Coronary artery (tissue), 2 donors: ENCODE measurements around the gene PLA2G12A.

Experiments
- DNase-seq: peaks from one replicate; pipeline ENCODE4 v3.0.0-alpha.2; 2017; ENCODE audit warnings: low spot score
- H3K27ac ChIP-seq, 2 donors: fragments of 200-600 bp; sonication (generic); one replicate each; pipeline ENCODE4 v1.5.1; 2016 to 2019
- H3K4me3 ChIP-seq: fragments of 200-600 bp; sonication (generic); 2 replicates; pipeline ENCODE4 v1.5.1; 2016; ENCODE audit warnings: mild to moderate bottlenecking, moderate library complexity
- TF ChIP-seq, protein P1 (sequence below): fragments of 200-600 bp; sonication (generic); IDR thresholded peaks from one replicate; pipeline ENCODE4 v1.5.1; 2019; ENCODE audit warnings: antibody characterized with exemption

The PLA2G12A gene

GRCh38 chr4:109708990-109709389 is 20.9 kb downstream of the PLA2G12A start:
- no peak overlapping the region for H3K27ac ChIP-seq
- H3K4me3 ChIP-seq, result no peak overlapping the region
- DNase-seq, result no peak
- TF ChIP-seq, protein P1, sequence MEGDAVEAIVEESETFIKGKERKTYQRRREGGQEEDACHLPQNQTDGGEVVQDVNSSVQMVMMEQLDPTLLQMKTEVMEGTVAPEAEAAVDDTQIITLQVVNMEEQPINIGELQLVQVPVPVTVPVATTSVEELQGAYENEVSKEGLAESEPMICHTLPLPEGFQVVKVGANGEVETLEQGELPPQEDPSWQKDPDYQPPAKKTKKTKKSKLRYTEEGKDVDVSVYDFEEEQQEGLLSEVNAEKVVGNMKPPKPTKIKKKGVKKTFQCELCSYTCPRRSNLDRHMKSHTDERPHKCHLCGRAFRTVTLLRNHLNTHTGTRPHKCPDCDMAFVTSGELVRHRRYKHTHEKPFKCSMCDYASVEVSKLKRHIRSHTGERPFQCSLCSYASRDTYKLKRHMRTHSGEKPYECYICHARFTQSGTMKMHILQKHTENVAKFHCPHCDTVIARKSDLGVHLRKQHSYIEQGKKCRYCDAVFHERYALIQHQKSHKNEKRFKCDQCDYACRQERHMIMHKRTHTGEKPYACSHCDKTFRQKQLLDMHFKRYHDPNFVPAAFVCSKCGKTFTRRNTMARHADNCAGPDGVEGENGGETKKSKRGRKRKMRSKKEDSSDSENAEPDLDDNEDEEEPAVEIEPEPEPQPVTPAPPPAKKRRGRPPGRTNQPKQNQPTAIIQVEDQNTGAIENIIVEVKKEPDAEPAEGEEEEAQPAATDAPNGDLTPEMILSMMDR, result no peak

- Histone ChIP-seq H3K27ac (no peak overlapping the region), H3K4me3 (no peak overlapping the region)
- TF ChIP-seq, protein P1, result no peak
- no peak for DNase-seq
Measured at GRCh38 chr4:109708435-109708834, 21.4 kb downstream of the PLA2G12A start.

- DNase-seq, result no peak
- Histone ChIP-seq H3K4me3 (peak overlapping the region; percentile 90), H3K27ac (peak overlapping the region; percentile 55 to 92)
- TF ChIP-seq, protein P1, result no peak
Measured at GRCh38 chr4:109703664-109704361, 26.1 kb downstream of the PLA2G12A start.

DNA sequence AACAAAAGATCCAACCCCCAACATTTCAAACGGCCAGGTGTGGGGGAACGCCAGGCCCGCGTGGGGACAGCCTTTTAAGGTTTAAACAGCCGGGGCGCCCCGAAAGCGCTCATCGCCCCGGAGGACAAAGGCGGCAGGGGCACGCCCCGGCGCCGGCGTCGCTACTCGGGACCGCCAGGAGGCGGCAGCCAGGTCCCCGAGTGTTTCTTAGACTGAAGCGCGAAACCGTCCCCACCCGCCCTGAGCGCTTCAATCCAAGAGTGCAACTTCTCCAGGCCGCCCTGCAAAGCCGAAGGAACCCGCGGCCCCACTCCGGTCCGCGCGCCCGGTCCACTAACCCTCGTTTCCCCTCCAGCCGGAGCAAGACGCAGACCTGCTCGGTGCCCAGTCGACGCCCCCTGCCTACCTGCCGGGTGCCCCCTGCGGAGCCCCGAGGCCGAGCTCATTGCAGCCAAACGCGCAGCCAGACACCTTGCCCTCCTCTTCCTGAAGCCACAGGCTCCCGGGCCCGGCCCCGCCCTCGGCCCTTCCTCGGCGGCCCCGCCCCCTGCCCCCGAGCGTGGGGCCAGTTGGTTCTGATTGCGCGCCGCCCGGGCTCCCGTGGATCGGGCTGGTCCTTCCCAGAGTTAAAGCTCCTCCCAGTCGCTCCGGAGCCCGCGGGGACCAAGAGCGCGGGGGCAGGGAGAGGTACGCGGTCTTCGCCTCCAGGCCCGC is 26.8 kb downstream of the PLA2G12A start, which contains the start of gene CASP6:
CASP6 (minus strand) TSS at position 496 of the 714 bp plus-strand sequence; CDS start at position 446, 50 bp downstream.
- TF ChIP-seq, protein P1, result peak; percentile 50
- Histone ChIP-seq H3K27ac (peak within 1 kb of the TSS; percentile 55 to 92), H3K4me3 (peak within 1 kb of the TSS; percentile 90)
- peak; percentile 91 for DNase-seq

DNA sequence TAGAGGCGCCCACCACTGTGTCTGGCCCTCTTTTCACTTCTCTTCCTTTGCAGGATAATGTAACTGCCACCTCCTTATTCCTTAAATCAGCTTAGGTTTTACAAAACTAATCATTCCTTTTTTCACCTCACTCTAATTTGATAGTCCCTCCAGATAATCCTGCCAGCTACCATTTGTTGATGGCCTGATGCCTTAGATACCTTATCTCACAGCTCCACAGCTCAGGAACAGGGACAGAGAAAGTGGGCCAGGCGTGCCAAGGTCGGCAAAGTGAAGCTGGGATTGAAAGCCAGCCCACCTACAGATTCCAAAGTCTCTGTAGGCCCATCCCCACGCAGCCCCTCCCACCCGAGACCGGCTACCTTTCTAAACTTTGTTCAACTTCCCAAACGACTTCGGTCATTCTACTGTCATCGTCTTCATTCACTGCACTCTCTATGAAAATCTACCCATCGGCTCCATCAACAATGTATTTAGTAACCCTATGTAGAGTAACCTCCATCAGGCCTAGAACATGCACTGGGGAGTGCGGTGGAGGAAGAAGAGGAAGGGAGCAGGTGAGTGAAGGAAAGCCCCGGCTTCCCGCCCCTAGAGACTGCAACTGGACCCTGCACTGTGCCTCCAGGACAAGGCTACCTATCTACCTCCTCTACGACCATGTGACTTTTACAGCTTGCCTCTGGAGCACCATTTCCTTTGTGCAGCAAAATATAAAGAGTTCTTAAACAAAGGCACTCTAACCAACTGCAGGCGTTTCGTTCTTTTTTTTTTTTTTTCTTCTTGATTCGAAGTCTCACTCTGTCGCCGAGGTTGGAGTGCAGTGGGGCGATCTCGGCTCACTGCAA is 28.1 kb downstream of the PLA2G12A start:
- H3K27ac ChIP-seq, result peak overlapping the region in 1 of 2 donors; percentile 55
- peak overlapping the region; percentile 90 for H3K4me3 ChIP-seq
- no peak for DNase-seq
- TF ChIP-seq, protein P1, result no peak

- TF ChIP-seq, protein P1, result no peak
- Histone ChIP-seq H3K4me3 (no peak overlapping the region), H3K27ac (no peak overlapping the region)
- no peak for DNase-seq
Measured at GRCh38 chr4:109699553-109700225, 30.2 kb downstream of the PLA2G12A start.
